Uterus (tissue), 2 donors: ENCODE data around the gene PHLDB3.
A peak's percentile ranks its signal among the peaks of the same experiment; 100 is the strongest.

Source experiments
- CTCF ChIP-seq, 4 experiments: fragments of 200-600 bp in 2 of 4; fragments of 450-650 bp in 2 of 4; sonication (generic) in 2 of 4; IDR thresholded peaks; one replicate each; pipeline ENCODE4 v1.5.1; 2016 to 2019; ENCODE audit warnings: antibody characterized with exemption in 4 of 4, mild to moderate bottlenecking in 2 of 4, moderate library complexity in 1 of 4
- POLR2A ChIP-seq, 2 donors: fragments of 450-650 bp; IDR thresholded peaks; one replicate each; pipeline ENCODE4 v1.6.1; 2016; ENCODE audit warnings: antibody characterized with exemption in 2 of 2, mild to moderate bottlenecking in 1 of 2, moderate library complexity in 1 of 2

GRCh38 chr19:43533546-43534304 is 29.2 kb upstream of the PHLDB3 start:
- TF ChIP-seq CTCF (IDR thresholded peaks at IDR 0.05) (no peak), POLR2A (IDR thresholded peaks at IDR 0.05) (peak in 1 of 2 donors; percentile 16)
